Stimulated activated naive CD8-positive, alpha-beta T cell treated with anti-CD3 and anti-CD28 coated beads, Interleukin-15, amount 100 ng/mL, for 72 hours (primary cell): ENCODE results near the gene TNS1.
A peak's percentile ranks its signal among the peaks of the same experiment; 100 is the strongest.

Experiments
- ATAC-seq: fragments of 150-1000 bp; cut with Tn5 transposase; 2 replicates; pipeline ENCODE4 v1.10.0; 2021; ENCODE audit warnings: mild to moderate bottlenecking, moderate library complexity
- DNase-seq, 2 donors: peaks; one replicate each; pipeline ENCODE4 v3.0.0; 2021 to 2022
- H3K27ac Mint-ChIP-seq, 2 donors: one replicate each; pipeline ENCODE4 v1.8.0; 2022; ENCODE audit warnings: mild to moderate bottlenecking in 2 of 2, mixed read lengths in 2 of 2, moderate library complexity in 2 of 2
- H3K27me3 Mint-ChIP-seq: one replicate; pipeline ENCODE4 v1.8.0; 2022; ENCODE audit warnings: mixed read lengths
- H3K4me1 Mint-ChIP-seq: one replicate; pipeline ENCODE4 v1.8.0; 2022; ENCODE audit warnings: mild to moderate bottlenecking, mixed read lengths
- H3K4me3 Mint-ChIP-seq, 2 donors: one replicate each; pipeline ENCODE4 v1.8.0; 2022; ENCODE audit warnings: mild to moderate bottlenecking in 2 of 2, mixed read lengths in 2 of 2, moderate library complexity in 1 of 2
- H3K9me3 Mint-ChIP-seq, 2 donors: one replicate each; pipeline ENCODE4 v1.8.0; 2022; ENCODE audit warnings: mixed read lengths in 2 of 2

TNS1 gene

DNA sequence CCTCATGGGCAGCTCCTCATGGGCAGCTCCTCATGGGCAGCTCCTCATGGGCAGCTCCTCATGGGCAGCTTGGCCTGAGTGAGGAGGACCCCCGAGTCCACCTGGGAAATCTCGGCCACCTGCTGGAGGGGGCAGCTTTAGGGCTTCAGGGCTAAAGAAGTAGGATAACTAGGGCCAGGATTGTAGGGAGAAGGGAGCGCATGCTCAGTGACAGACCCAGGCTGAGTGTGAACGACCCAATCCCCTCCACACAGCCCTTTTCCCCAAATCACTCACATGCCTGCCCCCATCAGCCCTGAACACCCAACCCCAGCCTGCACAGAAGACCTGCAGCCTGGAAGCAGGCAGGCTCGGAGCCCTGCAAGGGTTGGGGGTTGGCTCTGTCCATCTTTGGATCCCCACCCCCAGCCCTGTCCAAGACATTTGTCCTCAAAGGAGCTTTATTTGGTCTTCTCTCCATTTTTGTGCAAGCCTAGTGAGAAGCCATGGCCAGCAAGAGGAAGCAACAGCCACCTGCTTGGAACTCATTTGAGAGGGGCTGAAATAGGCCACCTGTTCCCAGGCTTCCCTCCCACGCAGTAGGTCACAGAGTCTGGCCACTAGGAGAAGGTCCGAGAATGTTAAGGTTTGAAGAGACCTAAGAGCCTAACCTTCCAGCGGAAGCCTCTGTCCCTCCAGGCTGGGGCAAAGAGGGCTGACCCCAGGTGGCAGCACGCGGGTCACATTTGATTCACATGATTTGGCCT is 249.9 kb downstream of the TNS1 start:
- H3K27ac Mint-ChIP-seq: peak overlapping the region in 1 of 2 donors; percentile 81
- no peaks in the 10 kb centered on the region for H3K9me3 Mint-ChIP-seq
- H3K4me1 Mint-ChIP-seq: peaks cover 43% of the 10 kb centered on the region
- no peak overlapping the region for H3K4me3 Mint-ChIP-seq
- ATAC-seq (no peak), DNase-seq (no peak)
- H3K27me3 Mint-ChIP-seq: no peaks in the 10 kb centered on the region

GRCh38 chr2:217751952-217752351 is 250.8 kb downstream of the TNS1 start:
- Mint-ChIP-seq H3K27me3 (no peaks in the 10 kb centered on the region), H3K4me3 (no peak overlapping the region), H3K9me3 (no peaks in the 10 kb centered on the region), H3K4me1 (peaks cover 40% of the 10 kb centered on the region), H3K27ac (peak overlapping the region in 1 of 2 donors; percentile 4)
- no peak for ATAC-seq
- DNase-seq: no peak

DNA sequence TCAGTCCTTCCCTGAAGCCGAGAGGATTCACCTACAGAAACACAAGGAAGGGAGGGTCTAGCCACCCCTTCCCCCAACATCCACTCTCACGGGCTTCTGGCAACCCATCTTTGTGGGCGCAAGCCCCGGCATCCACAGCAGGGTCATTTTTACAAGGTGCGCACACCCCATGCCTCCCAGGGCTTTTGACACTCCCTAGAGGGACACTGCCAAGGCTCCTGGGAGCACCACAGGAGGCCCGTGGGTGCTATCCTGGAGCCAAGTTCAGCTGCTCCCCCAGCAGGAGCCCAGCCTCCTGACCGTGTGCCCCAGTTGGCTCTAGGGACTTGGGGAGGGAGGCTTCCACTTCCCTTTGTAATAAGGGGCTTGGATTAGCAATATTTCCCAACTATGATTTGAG is 251.6 kb downstream of the TNS1 start:
- ATAC-seq (no peak), DNase-seq (no peak)
- Mint-ChIP-seq H3K9me3 (no peaks in the 10 kb centered on the region), H3K4me3 (no peak overlapping the region), H3K27me3 (no peaks in the 10 kb centered on the region), H3K27ac (no peak overlapping the region), H3K4me1 (peaks cover 32% of the 10 kb centered on the region)
